ENCODE measurements around the gene ANKDD1A.

GRCh38 chr15:64865998-64866520, 45.6 kb upstream of the ANKDD1A start:
- TF ChIP-seq POLR2A (IDR thresholded peaks at IDR 0.05): no peak
- no peak for TF ChIP-seq CTCF (IDR thresholded peaks at IDR 0.05)
- TF ChIP-seq EP300 (IDR thresholded peaks at IDR 0.05): no peak
- no peak for TF ChIP-seq POLR2AphosphoS5 (IDR thresholded peaks at IDR 0.05)
